Activated CD4-positive, alpha-beta T cell treated with anti-CD3 and anti-CD28 coated beads, Interleukin-2, amount 10 ng/mL, durations not matched to agents 7 days and 5 days (primary cell): ENCODE measurements around the gene MTOR. TPM values are rescaled to one million over a fixed set of nuclear protein-coding genes. Genes with fewer than 3 reads are reported as not detected.
"Not testable (repeated sequence)": the region's sequence is repeated elsewhere in the genome, so short reads cannot be mapped to it uniquely, and the experiment has no call there.

ENCODE experiments used
- CTCF ChIA-PET: fragments of 350-600 bp; sonication (Branson Sonifier 250); formaldehyde crosslinking; loops from one replicate; lab custom pipeline; 2021; ENCODE audit warnings: antibody characterized with exemption; lab: Charles Lee
- POLR2A ChIA-PET: fragments of 350-600 bp; sonication (Branson Sonifier 250); formaldehyde crosslinking; loops from one replicate; lab custom pipeline; 2021; ENCODE audit warnings: antibody characterized with exemption; lab: Charles Lee
- DNase-seq: peaks from one replicate; pipeline ENCODE4 v3.0.0-alpha.2; 2020
- H3K27ac Mint-ChIP-seq: one replicate; pipeline ENCODE4 v1.8.0; 2021; ENCODE audit warnings: mild to moderate bottlenecking, moderate library complexity, mixed read lengths
- H3K27me3 Mint-ChIP-seq: one replicate; pipeline ENCODE4 v1.8.0; 2021; ENCODE audit warnings: mixed read lengths
- H3K36me3 Mint-ChIP-seq: one replicate; pipeline ENCODE4 v1.8.0; 2021; ENCODE audit warnings: low read depth, mixed read lengths
- H3K4me1 Mint-ChIP-seq: one replicate; pipeline ENCODE4 v1.8.0; 2021; ENCODE audit warnings: mixed read lengths
- H3K4me3 Mint-ChIP-seq: one replicate; pipeline ENCODE4 v1.8.0; 2021; ENCODE audit warnings: mild to moderate bottlenecking, moderate library complexity, mixed read lengths
- H3K9me3 Mint-ChIP-seq: one replicate; pipeline ENCODE4 v1.8.0; 2021; ENCODE audit warnings: mixed read lengths
- total RNA-seq, 2 experiments: library from RNA; stranded (reverse); gene quantifications; one replicate each; pipeline ENCODE4 v1.2.3, GENCODE V29; 2021

Gene MTOR
- total RNA-seq, 2 experiments from 2014 or later: 49.2 to 57.2 TPM

- CTCF ChIA-PET: not testable (repeated sequence)
Measured at GRCh38 chr1:11166744-11167143, 95.6 kb downstream of the MTOR start.

GRCh38 chr1:11162752-11163151 is 99.6 kb downstream of the MTOR start:
- not testable (repeated sequence) for H3K4me3 Mint-ChIP-seq
- peaks cover 43% of the 10 kb centered on the region for H3K36me3 Mint-ChIP-seq

More at GRCh38 chr1:11166744-11167143, 95.6 kb downstream of the MTOR start:
- H3K27me3 Mint-ChIP-seq, H3K9me3 Mint-ChIP-seq, H3K4me3 Mint-ChIP-seq, H3K27ac Mint-ChIP-seq, POLR2A ChIA-PET, DNase-seq, H3K4me1 Mint-ChIP-seq: not testable (repeated sequence)
- peaks cover 36% of the 10 kb centered on the region for H3K36me3 Mint-ChIP-seq

GRCh38 chr1:11158720-11159321 is 103.5 kb downstream of the MTOR start:
- Mint-ChIP-seq H3K36me3 (peaks cover 27% of the 10 kb centered on the region), H3K27ac (no peak overlapping the region), H3K27me3 (no peaks in the 10 kb centered on the region), H3K4me1 (peaks cover 9% of the 10 kb centered on the region), H3K9me3 (no peaks in the 10 kb centered on the region), H3K4me3 (no peak overlapping the region)
- ChIA-PET POLR2A (no interaction called here), CTCF (interaction anchor here (0.7 to 1.2 kb wide), 2 partner anchors 22 to 532 kb away, joined by 3 to 4 read pairs; no protein-coding TSS in a partner anchor)
- DNase-seq: no peak

More at GRCh38 chr1:11162752-11163151, 99.6 kb downstream of the MTOR start:
- H3K9me3 Mint-ChIP-seq, H3K27me3 Mint-ChIP-seq, H3K4me1 Mint-ChIP-seq, POLR2A ChIA-PET, CTCF ChIA-PET, H3K27ac Mint-ChIP-seq, DNase-seq: not testable (repeated sequence)

- H3K36me3 Mint-ChIP-seq: peaks cover 26% of the 10 kb centered on the region
- ChIA-PET POLR2A (no interaction called here), CTCF (interaction anchor here (1.2 kb wide), 1 partner anchor 22 kb away, joined by 3 read pairs; no protein-coding TSS in a partner anchor)
- H3K4me3 Mint-ChIP-seq: no peak overlapping the region
- peaks cover 9% of the 10 kb centered on the region for H3K4me1 Mint-ChIP-seq
- no peak for DNase-seq
- no peaks in the 10 kb centered on the region for H3K27me3 Mint-ChIP-seq
- no peaks in the 10 kb centered on the region for H3K9me3 Mint-ChIP-seq
- no peak overlapping the region for H3K27ac Mint-ChIP-seq
Measured at GRCh38 chr1:11158291-11158690, 104.1 kb downstream of the MTOR start.

GRCh38 chr1:11157867-11158266 is 104.5 kb downstream of the MTOR start:
- Mint-ChIP-seq H3K4me3 (no peak overlapping the region), H3K36me3 (peaks cover 28% of the 10 kb centered on the region), H3K9me3 (no peaks in the 10 kb centered on the region), H3K27ac (no peak overlapping the region), H3K27me3 (no peaks in the 10 kb centered on the region), H3K4me1 (peaks cover 9% of the 10 kb centered on the region)
- DNase-seq: no peak
- ChIA-PET POLR2A (no interaction called here), CTCF (interaction anchor here (1.2 to 1.5 kb wide), 2 partner anchors 21 to 94 kb away, joined by 3 read pairs; no protein-coding TSS in a partner anchor)

GRCh38 chr1:11157394-11157793 is 105.0 kb downstream of the MTOR start:
- no peak overlapping the region for H3K4me3 Mint-ChIP-seq
- H3K36me3 Mint-ChIP-seq: peaks cover 25% of the 10 kb centered on the region
- H3K4me1 Mint-ChIP-seq: peaks cover 9% of the 10 kb centered on the region
- no peaks in the 10 kb centered on the region for H3K27me3 Mint-ChIP-seq
- ChIA-PET CTCF (interaction anchor here (1.2 to 1.5 kb wide), 2 partner anchors 20 to 94 kb away, joined by 3 read pairs; no protein-coding TSS in a partner anchor), POLR2A (no interaction called here)
- no peaks in the 10 kb centered on the region for H3K9me3 Mint-ChIP-seq
- no peak overlapping the region for H3K27ac Mint-ChIP-seq
- no peak for DNase-seq

GRCh38 chr1:11156963-11157362 is 105.4 kb downstream of the MTOR start:
- Mint-ChIP-seq H3K27me3 (no peaks in the 10 kb centered on the region), H3K36me3 (peaks cover 21% of the 10 kb centered on the region), H3K4me1 (peaks cover 9% of the 10 kb centered on the region), H3K9me3 (no peaks in the 10 kb centered on the region), H3K27ac (no peak overlapping the region), H3K4me3 (no peak overlapping the region)
- POLR2A ChIA-PET: no interaction called here
- CTCF ChIA-PET: interaction anchor here (0.6 to 1.5 kb wide), 3 partner anchors 20 to 93 kb away, joined by 3 to 4 read pairs (median 3); no protein-coding TSS in a partner anchor
- no peak for DNase-seq

- ChIA-PET POLR2A (no interaction called here), CTCF (interaction anchor here (0.6 to 1.5 kb wide), 3 partner anchors 19 to 93 kb away, joined by 3 to 4 read pairs (median 3); no protein-coding TSS in a partner anchor)
- H3K27me3 Mint-ChIP-seq: no peaks in the 10 kb centered on the region
- no peaks in the 10 kb centered on the region for H3K9me3 Mint-ChIP-seq
- H3K4me3 Mint-ChIP-seq: no peak overlapping the region
- no peak for DNase-seq
- no peak overlapping the region for H3K27ac Mint-ChIP-seq
- peaks cover 16% of the 10 kb centered on the region for H3K36me3 Mint-ChIP-seq
- peaks cover 9% of the 10 kb centered on the region for H3K4me1 Mint-ChIP-seq
Measured at GRCh38 chr1:11156441-11156840, 105.9 kb downstream of the MTOR start.

GRCh38 chr1:11153184-11153583 is 109.2 kb downstream of the MTOR start:
- CTCF ChIA-PET: interaction anchor here (0.6 kb wide), 1 partner anchor 77 kb away, joined by 4 read pairs; no protein-coding TSS in a partner anchor
- POLR2A ChIA-PET: no interaction called here
- H3K4me3 Mint-ChIP-seq: no peak overlapping the region
- H3K4me1 Mint-ChIP-seq: peaks cover 7% of the 10 kb centered on the region
- peaks cover 15% of the 10 kb centered on the region for H3K36me3 Mint-ChIP-seq
- no peak for DNase-seq
- no peaks in the 10 kb centered on the region for H3K27me3 Mint-ChIP-seq
- H3K9me3 Mint-ChIP-seq: no peaks in the 10 kb centered on the region
- H3K27ac Mint-ChIP-seq: no peak overlapping the region

- H3K36me3 Mint-ChIP-seq: peaks cover 15% of the 10 kb centered on the region
- POLR2A ChIA-PET: no interaction called here
- no peak overlapping the region for H3K4me3 Mint-ChIP-seq
- H3K4me1 Mint-ChIP-seq: peaks cover 7% of the 10 kb centered on the region
- H3K27me3 Mint-ChIP-seq: no peaks in the 10 kb centered on the region
- no peak for DNase-seq
- CTCF ChIA-PET: interaction anchor here (0.6 to 0.7 kb wide), 2 partner anchors 9 to 76 kb away, joined by 3 to 4 read pairs; no protein-coding TSS in a partner anchor
- no peak overlapping the region for H3K27ac Mint-ChIP-seq
- H3K9me3 Mint-ChIP-seq: no peaks in the 10 kb centered on the region
Measured at GRCh38 chr1:11152755-11153154, 109.6 kb downstream of the MTOR start.

- CTCF ChIA-PET: interaction anchor here (0.6 to 1.4 kb wide), 3 partner anchors 8 to 76 kb away, joined by 3 to 4 read pairs (median 3); no protein-coding TSS in a partner anchor
Measured at GRCh38 chr1:11151826-11152612, 110.3 kb downstream of the MTOR start.

GRCh38 chr1:11151114-11151513 is 111.2 kb downstream of the MTOR start:
- no peak for DNase-seq
- H3K9me3 Mint-ChIP-seq: no peaks in the 10 kb centered on the region
- no peak overlapping the region for H3K27ac Mint-ChIP-seq
- H3K27me3 Mint-ChIP-seq: no peaks in the 10 kb centered on the region
- peaks cover 11% of the 10 kb centered on the region for H3K36me3 Mint-ChIP-seq
- POLR2A ChIA-PET: interaction anchor here (0.5 kb wide), 1 partner anchor 138 kb away, joined by 4 read pairs; no protein-coding TSS in a partner anchor
- H3K4me3 Mint-ChIP-seq: no peak overlapping the region
- H3K4me1 Mint-ChIP-seq: no peaks in the 10 kb centered on the region
- CTCF ChIA-PET: interaction anchor here (0.6 to 1.4 kb wide), 2 partner anchors 9 to 29 kb away, joined by 3 read pairs; no protein-coding TSS in a partner anchor

More at GRCh38 chr1:11151826-11152612, 110.3 kb downstream of the MTOR start:
- H3K4me3 Mint-ChIP-seq: no peak overlapping the region
- peaks cover 15% of the 10 kb centered on the region for H3K36me3 Mint-ChIP-seq
- no peaks in the 10 kb centered on the region for H3K9me3 Mint-ChIP-seq
- DNase-seq: no peak
- H3K27ac Mint-ChIP-seq: no peak overlapping the region
- H3K27me3 Mint-ChIP-seq: no peaks in the 10 kb centered on the region
- H3K4me1 Mint-ChIP-seq: peaks cover 7% of the 10 kb centered on the region
- POLR2A ChIA-PET: no interaction called here
